ENCODE results near the gene RNF144A.

The RNF144A gene

GRCh38 chr2:7022492-7023385 is 105.5 kb downstream of the RNF144A start:
- no peak overlapping the region for H3K4me3 ChIP-seq (ENCODE audit: low read length)
- no peak for TF ChIP-seq CTCF (IDR thresholded peaks at IDR 0.05; ENCODE audit: insufficient read depth, low read depth, low read length, missing control alignments)
- DNase-seq (ENCODE audit: low read depth) = no peak

GRCh38 chr2:7023542-7023941 is 106.3 kb downstream of the RNF144A start:
- no peak for TF ChIP-seq CTCF (IDR thresholded peaks at IDR 0.05; ENCODE audit: insufficient read depth, low read depth, low read length, missing control alignments)
- no peak for DNase-seq (ENCODE audit: low read depth)
- no peak overlapping the region for H3K4me3 ChIP-seq (ENCODE audit: low read length)

GRCh38 chr2:7024261-7024660 is 107.0 kb downstream of the RNF144A start:
- DNase-seq (ENCODE audit: low read depth) = no peak
- H3K4me3 ChIP-seq (ENCODE audit: low read length) = no peak overlapping the region
- TF ChIP-seq CTCF (IDR thresholded peaks at IDR 0.05; ENCODE audit: insufficient read depth, low read depth, low read length, missing control alignments) = no peak

- no peak for DNase-seq (ENCODE audit: low read depth)
- TF ChIP-seq CTCF (IDR thresholded peaks at IDR 0.05; ENCODE audit: insufficient read depth, low read depth, low read length, missing control alignments) = no peak
- no peak overlapping the region for H3K4me3 ChIP-seq (ENCODE audit: low read length)
Observed at GRCh38 chr2:7025082-7025481, 107.9 kb downstream of the RNF144A start.

- DNase-seq (ENCODE audit: low read depth) = no peak
Observed at GRCh38 chr2:7026742-7027141, 109.5 kb downstream of the RNF144A start.

GRCh38 chr2:7027411-7027810 is 110.2 kb downstream of the RNF144A start:
- no peak overlapping the region for H3K4me3 ChIP-seq (ENCODE audit: low read length)
- TF ChIP-seq CTCF (IDR thresholded peaks at IDR 0.05; ENCODE audit: insufficient read depth, low read depth, low read length, missing control alignments) = no peak
- DNase-seq (ENCODE audit: low read depth) = no peak

More at GRCh38 chr2:7026742-7027141, 109.5 kb downstream of the RNF144A start:
- no peak overlapping the region for H3K4me3 ChIP-seq (ENCODE audit: low read length)
- no peak for TF ChIP-seq CTCF (IDR thresholded peaks at IDR 0.05; ENCODE audit: insufficient read depth, low read depth, low read length, missing control alignments)
